ENCODE measurements around the gene HRK. TPM values are rescaled to one million over a fixed set of nuclear protein-coding genes. Genes with fewer than 3 reads are reported as not detected.

HRK gene
- polyA plus RNA-seq, 3 donors, result 0.15 TPM; not detected in 2

DNA sequence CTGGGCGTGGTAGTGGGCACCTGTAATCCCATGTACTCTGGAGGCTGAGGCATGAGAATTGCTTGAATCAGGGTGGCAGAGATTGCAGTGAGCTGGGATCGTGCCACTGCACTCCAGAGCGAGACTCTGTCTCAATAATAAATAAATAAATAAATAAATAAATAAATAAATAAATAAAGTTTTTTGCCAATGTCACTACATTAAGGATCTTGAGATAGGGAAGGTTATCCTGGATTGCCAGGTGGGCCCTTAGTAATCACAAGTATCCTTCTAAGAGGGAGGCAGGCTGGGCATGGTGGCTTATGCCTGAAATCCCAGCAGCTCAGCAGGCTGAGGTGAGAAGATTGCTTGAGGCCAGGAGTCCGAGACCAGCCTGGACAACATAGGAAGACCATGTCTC is 25.0 kb upstream of the HRK start:
- H3K27ac Mint-ChIP-seq, result no peak overlapping the region
- no peak for DNase-seq
- no peaks in the 10 kb centered on the region for H3K36me3 Mint-ChIP-seq
- Histone ChIP-seq H3K4me2 (replicated peaks; ENCODE audit: extremely low read depth, low read length, poor library complexity, severe bottlenecking) (no peak overlapping the region), H3K4me3 (replicated peaks in 1 of 3; ENCODE audit: low read depth in 2 of 3, low read length in 3 of 3) (no peak overlapping the region), H3K9ac (ENCODE audit: insufficient read depth, low read length, poor library complexity, severe bottlenecking) (no peak overlapping the region), H3K27ac (ENCODE audit: low read depth in 1 of 2, low read length in 2 of 2) (no peak overlapping the region), H3K9me3 (replicated peaks in 1 of 2; ENCODE audit: control insufficient read depth in 1 of 2, insufficient read depth in 1 of 2, low read length in 2 of 2) (no peaks in the 10 kb centered on the region), H4K20me1 (ENCODE audit: insufficient read depth, low read length) (no peaks in the 10 kb centered on the region), H2AFZ (ENCODE audit: insufficient read depth, low read depth, low read length, poor library complexity, severe bottlenecking) (no peak overlapping the region), H3K79me2 (ENCODE audit: insufficient read depth, low read length) (peaks cover under 1% of the 10 kb centered on the region), H3K27me3 (ENCODE audit: control insufficient read depth in 2 of 2, insufficient read depth in 2 of 2, low read length in 2 of 2) (peaks cover 0 to 11% of the 10 kb centered on the region in 2 donors), H3K4me1 (ENCODE audit: control insufficient read depth in 1 of 2, insufficient read depth in 2 of 2, low read length in 2 of 2) (peaks cover under 1% of the 10 kb centered on the region in 2 donors), H3K36me3 (replicated peaks in 1 of 2; ENCODE audit: control insufficient read depth in 1 of 2, insufficient read depth in 2 of 2, low read length in 2 of 2) (no peaks in the 10 kb centered on the region)
- 88% methylated on average over 1 of the region's 4 CpGs for WGBS (ENCODE audit: insufficient coverage)
- H3K4me3 Mint-ChIP-seq, result no peak overlapping the region
- intact Hi-C loops (cut with micrococcal nuclease), result no loop called here
- peaks cover 0 to 2% (median 0%) of the 10 kb centered on the region in 7 donors for H3K9me3 Mint-ChIP-seq
- TF ChIP-seq, protein P1, sequence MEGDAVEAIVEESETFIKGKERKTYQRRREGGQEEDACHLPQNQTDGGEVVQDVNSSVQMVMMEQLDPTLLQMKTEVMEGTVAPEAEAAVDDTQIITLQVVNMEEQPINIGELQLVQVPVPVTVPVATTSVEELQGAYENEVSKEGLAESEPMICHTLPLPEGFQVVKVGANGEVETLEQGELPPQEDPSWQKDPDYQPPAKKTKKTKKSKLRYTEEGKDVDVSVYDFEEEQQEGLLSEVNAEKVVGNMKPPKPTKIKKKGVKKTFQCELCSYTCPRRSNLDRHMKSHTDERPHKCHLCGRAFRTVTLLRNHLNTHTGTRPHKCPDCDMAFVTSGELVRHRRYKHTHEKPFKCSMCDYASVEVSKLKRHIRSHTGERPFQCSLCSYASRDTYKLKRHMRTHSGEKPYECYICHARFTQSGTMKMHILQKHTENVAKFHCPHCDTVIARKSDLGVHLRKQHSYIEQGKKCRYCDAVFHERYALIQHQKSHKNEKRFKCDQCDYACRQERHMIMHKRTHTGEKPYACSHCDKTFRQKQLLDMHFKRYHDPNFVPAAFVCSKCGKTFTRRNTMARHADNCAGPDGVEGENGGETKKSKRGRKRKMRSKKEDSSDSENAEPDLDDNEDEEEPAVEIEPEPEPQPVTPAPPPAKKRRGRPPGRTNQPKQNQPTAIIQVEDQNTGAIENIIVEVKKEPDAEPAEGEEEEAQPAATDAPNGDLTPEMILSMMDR (IDR thresholded peaks at IDR 0.05), result no peak
- H3K27me3 Mint-ChIP-seq (ENCODE audit: low read depth in 3 of 3), result peaks cover 15 to 20% (median 16%) of the 10 kb centered on the region in 3 donors
- peaks cover 5% of the 10 kb centered on the region for H3K4me1 Mint-ChIP-seq

DNA sequence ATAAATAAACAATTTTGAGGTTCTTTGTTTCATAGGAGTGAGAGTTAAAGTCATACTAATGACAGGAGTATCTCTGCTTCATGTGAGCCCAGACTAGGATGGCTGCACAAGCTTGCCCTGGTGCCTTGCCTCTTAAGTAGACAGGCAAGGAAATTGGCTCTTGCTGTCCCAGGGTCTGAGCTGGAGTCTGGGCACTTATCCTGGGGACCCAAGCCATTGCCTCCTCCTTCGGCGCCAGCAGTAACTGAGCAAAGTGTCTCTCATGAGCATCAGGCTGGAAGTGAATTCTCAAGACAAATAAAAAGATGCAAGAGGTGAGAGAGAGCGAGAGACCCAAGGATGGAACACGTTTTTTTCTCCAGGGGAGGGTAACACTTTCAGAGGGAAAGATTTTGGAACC is 22.6 kb upstream of the HRK start:
- Histone ChIP-seq H3K4me1 (ENCODE audit: control insufficient read depth in 1 of 2, insufficient read depth in 2 of 2, low read length in 2 of 2) (no peaks in the 10 kb centered on the region), H3K27me3 (ENCODE audit: control insufficient read depth in 2 of 2, insufficient read depth in 2 of 2, low read length in 2 of 2) (peaks cover under 1 to 11% of the 10 kb centered on the region in 2 donors), H3K36me3 (replicated peaks in 1 of 2; ENCODE audit: control insufficient read depth in 1 of 2, insufficient read depth in 2 of 2, low read length in 2 of 2) (no peaks in the 10 kb centered on the region), H3K79me2 (ENCODE audit: insufficient read depth, low read length) (no peaks in the 10 kb centered on the region), H4K20me1 (ENCODE audit: insufficient read depth, low read length) (no peaks in the 10 kb centered on the region), H3K9ac (ENCODE audit: insufficient read depth, low read length, poor library complexity, severe bottlenecking) (no peak overlapping the region), H3K4me3 (replicated peaks in 1 of 3; ENCODE audit: low read depth in 2 of 3, low read length in 3 of 3) (no peak overlapping the region), H3K27ac (ENCODE audit: low read depth in 1 of 2, low read length in 2 of 2) (no peak overlapping the region), H3K9me3 (replicated peaks in 1 of 2; ENCODE audit: control insufficient read depth in 1 of 2, insufficient read depth in 1 of 2, low read length in 2 of 2) (no peaks in the 10 kb centered on the region), H2AFZ (ENCODE audit: insufficient read depth, low read depth, low read length, poor library complexity, severe bottlenecking) (no peak overlapping the region), H3K4me2 (replicated peaks; ENCODE audit: extremely low read depth, low read length, poor library complexity, severe bottlenecking) (no peak overlapping the region)
- H3K36me3 Mint-ChIP-seq, result no peaks in the 10 kb centered on the region
- H3K9me3 Mint-ChIP-seq, result peaks cover 0 to 3% (median 0%) of the 10 kb centered on the region in 7 donors
- DNase-seq, result no peak
- peaks cover 10 to 22% (median 13%) of the 10 kb centered on the region in 3 donors for H3K27me3 Mint-ChIP-seq (ENCODE audit: low read depth in 3 of 3)
- 77% methylated on average over 4 of the region's 4 CpGs for WGBS (ENCODE audit: insufficient coverage)
- no peaks in the 10 kb centered on the region for H3K4me1 Mint-ChIP-seq
- intact Hi-C loops (cut with micrococcal nuclease), result no loop called here
- no peak overlapping the region for H3K27ac Mint-ChIP-seq
- no peak overlapping the region for H3K4me3 Mint-ChIP-seq
- TF ChIP-seq, protein P1 (IDR thresholded peaks at IDR 0.05), result no peak
